HepG2 (cell line): ENCODE results near the gene RFFL. TPM values are rescaled to one million over a fixed set of nuclear protein-coding genes. Genes with fewer than 3 reads are reported as not detected.

Experiments
- CBX2 ChIP-seq, 2 experiments: fragments of 200-600 bp in 1 of 2; sonication (generic); formaldehyde crosslinking in 1 of 2; IDR thresholded peaks; 2 replicates each; pipeline versions ENCODE4 v1.7.0 to v1.8.1; 2018 to 2022; ENCODE audit warnings: low read depth in 2 of 2, low read length in 1 of 2, mild to moderate bottlenecking in 1 of 2, missing genetic modification reagents in 1 of 2
- CENPT ChIP-seq: sonication (generic); formaldehyde crosslinking; IDR thresholded peaks from 2 replicates; pipeline ENCODE4 v1.8.0; 2022; ENCODE audit warnings: low read depth, mild to moderate bottlenecking, moderate library complexity, missing genetic modification reagents
- CENPX ChIP-seq: sonication (generic); formaldehyde crosslinking; IDR thresholded peaks from 2 replicates; pipeline ENCODE4 v1.9.0; 2021; ENCODE audit warnings: mild to moderate bottlenecking, missing genetic modification reagents, moderate library complexity
- DR1 ChIP-seq: sonication (generic); formaldehyde crosslinking; IDR thresholded peaks from 2 replicates; pipeline ENCODE4 v1.8.0; 2021; ENCODE audit warnings: mild to moderate bottlenecking, missing genetic modification reagents, inconsistent platforms
- GTF2F1 ChIP-seq: fragments of 150-350 bp; IDR thresholded peaks from 2 replicates; pipeline ENCODE4 v1.6.1; 2014; ENCODE audit warnings: low read length
- HNRNPK ChIP-seq: fragments of 200-400 bp; formaldehyde crosslinking; IDR thresholded peaks from 2 replicates; pipeline ENCODE4 v1.6.1; 2018; ENCODE audit warnings: low read length, low read depth, moderate library complexity, mild to moderate bottlenecking; ENCODE audit not compliant: poor library complexity, severe bottlenecking
- HNRNPLL ChIP-seq: fragments of 200-400 bp; formaldehyde crosslinking; IDR thresholded peaks from 2 replicates; pipeline ENCODE4 v1.6.1; 2017; ENCODE audit warnings: mild to moderate bottlenecking, low read depth, low read length; ENCODE audit not compliant: poor library complexity, severe bottlenecking
- HOXA5 ChIP-seq: sonication (generic); formaldehyde crosslinking; IDR thresholded peaks from 2 replicates; pipeline ENCODE4 v1.4.0; 2020; ENCODE audit warnings: missing genetic modification reagents
- KDM4B ChIP-seq: sonication (generic); formaldehyde crosslinking; IDR thresholded peaks from 2 replicates; pipeline ENCODE4 v1.4.0; 2020; ENCODE audit warnings: missing genetic modification reagents
- MED8 ChIP-seq: sonication (generic); formaldehyde crosslinking; IDR thresholded peaks from 2 replicates; pipeline ENCODE4 v1.8.1; 2023; ENCODE audit warnings: mild to moderate bottlenecking, missing genetic modification reagents; ENCODE audit not compliant: insufficient replicate concordance
- MYC ChIP-seq: sonication (generic); formaldehyde crosslinking; IDR thresholded peaks from 2 replicates; pipeline ENCODE4 v1.9.0; 2021; ENCODE audit warnings: missing genetic modification reagents, borderline replicate concordance
- PAX8 ChIP-seq: sonication (generic); formaldehyde crosslinking; IDR thresholded peaks from 2 replicates; pipeline ENCODE4 v1.8.0; 2022; ENCODE audit warnings: mild to moderate bottlenecking, missing genetic modification reagents, borderline replicate concordance
- ZNF232 ChIP-seq: sonication (generic); formaldehyde crosslinking; IDR thresholded peaks from 2 replicates; pipeline ENCODE4 v1.4.0; 2020; ENCODE audit warnings: missing genetic modification reagents, borderline replicate concordance
- ZNF501 ChIP-seq: sonication (generic); formaldehyde crosslinking; IDR thresholded peaks from 2 replicates; pipeline ENCODE4 v1.5.1; 2020; ENCODE audit warnings: mild to moderate bottlenecking, moderate library complexity, missing genetic modification reagents
- ZNF510 ChIP-seq: sonication (generic); formaldehyde crosslinking; IDR thresholded peaks from 2 replicates; pipeline ENCODE4 v1.4.0; 2020; ENCODE audit warnings: low read depth, mild to moderate bottlenecking, missing genetic modification reagents
- ZNF781 ChIP-seq: sonication (generic); formaldehyde crosslinking; IDR thresholded peaks from 2 replicates; pipeline ENCODE4 v1.5.1; 2020; ENCODE audit warnings: borderline replicate concordance, mild to moderate bottlenecking, missing genetic modification reagents; ENCODE audit errors: not compliant biosample characterization
- polyA plus RNA-seq, 8 experiments: library from polyadenylated mRNA; depleted of rRNA in 3 of 8; stranded (reverse) in 7 of 8; unstranded in 1 of 8; fragments of >200 nt; fragmentation: Illumina TruSeq in 4 of 8; extraction: Trizol in 4 of 8; gene quantifications; 2 replicates each; pipeline versions ENCODE4 v1.2.1 to v1.2.3, GENCODE V29; 2011 to 2016; ENCODE audit warnings: low read depth in 4 of 8, missing spikeins in 1 of 8, mixed read lengths in 1 of 8; ENCODE audit not compliant: insufficient read depth in 1 of 8
- total RNA-seq, 5 experiments: library from RNA; depleted of rRNA; stranded (reverse); fragments of >200 nt; fragmentation: Illumina TruSeq; extraction: Trizol; gene quantifications; 2 replicates each; pipeline ENCODE4 v1.2.3, GENCODE V29; 2016; ENCODE audit warnings: low read depth in 1 of 5
- TF ChIP-seq, protein P1 (sequence below): sonication (generic); formaldehyde crosslinking; IDR thresholded peaks from 2 replicates; pipeline ENCODE4 v1.5.0; 2020; ENCODE audit warnings: mild to moderate bottlenecking, missing genetic modification reagents
- TF ChIP-seq, protein P2 (sequence below): sonication (generic); formaldehyde crosslinking; conservative IDR thresholded peaks from 2 replicates; pipeline ENCODE4 v1.4.0; 2020; ENCODE audit warnings: missing genetic modification reagents
- TF ChIP-seq, protein P3 (sequence below): sonication (generic); formaldehyde crosslinking; IDR thresholded peaks from 2 replicates; pipeline ENCODE4 v1.4.0; 2020; ENCODE audit warnings: mild to moderate bottlenecking, missing genetic modification reagents

Gene RFFL
- total and polyA plus RNA-seq, 2 of the 13 experiments (the other 11 are each of a cell fraction or from before 2014, with no cell fraction given), result 24.3 to 48.6 TPM

DNA sequence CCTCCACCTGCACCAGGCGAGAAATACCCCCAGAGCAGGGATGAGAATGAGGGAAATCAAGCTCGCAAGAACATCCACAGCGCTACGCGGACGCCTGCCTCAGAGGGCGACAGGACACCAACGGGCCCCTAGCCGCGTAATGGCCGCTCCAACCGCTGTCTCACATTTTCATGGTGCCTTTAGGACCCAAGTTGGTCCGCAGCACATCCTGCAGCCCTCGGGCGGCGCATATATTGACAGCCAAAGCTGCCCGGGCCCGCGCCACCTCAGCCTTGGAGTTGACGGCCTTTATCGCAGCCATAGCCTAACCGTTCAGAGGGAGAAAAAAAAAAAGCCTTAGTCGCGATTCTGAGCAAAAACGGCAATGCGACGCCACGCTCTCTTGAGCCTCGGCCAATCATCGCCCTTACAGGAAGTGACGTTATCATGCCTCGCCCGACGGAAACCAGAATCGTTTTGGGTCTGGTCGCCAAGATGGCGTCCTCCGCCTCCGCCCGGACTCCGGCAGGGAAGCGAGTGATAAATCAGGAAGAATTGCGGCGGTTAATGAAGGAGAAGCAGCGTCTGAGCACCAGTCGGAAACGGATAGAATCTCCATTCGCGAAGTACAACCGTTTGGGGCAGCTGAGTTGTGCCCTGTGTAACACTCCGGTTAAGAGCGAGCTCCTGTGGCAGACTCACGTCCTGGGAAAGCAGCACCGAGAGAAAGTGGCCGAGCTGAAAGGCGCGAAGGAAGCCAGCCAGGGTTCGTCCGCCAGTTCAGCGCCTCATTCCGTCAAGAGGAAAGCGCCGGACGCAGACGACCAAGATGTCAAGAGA, 102.2 kb downstream of the RFFL start, which contains the start of the genes CCT6B and ZNF830 (continued):
- peak; percentile 80; the same call in 1 of the 2 replicates for TF ChIP-seq MYC
- TF ChIP-seq PAX8 (CRISPR knock-in tag), result 0 out of 2 replicates have a peak, but pooled peaks have one; percentile 33
- TF ChIP-seq ZNF781 (CRISPR knock-in tag), result no peak
- TF ChIP-seq, protein P1, sequence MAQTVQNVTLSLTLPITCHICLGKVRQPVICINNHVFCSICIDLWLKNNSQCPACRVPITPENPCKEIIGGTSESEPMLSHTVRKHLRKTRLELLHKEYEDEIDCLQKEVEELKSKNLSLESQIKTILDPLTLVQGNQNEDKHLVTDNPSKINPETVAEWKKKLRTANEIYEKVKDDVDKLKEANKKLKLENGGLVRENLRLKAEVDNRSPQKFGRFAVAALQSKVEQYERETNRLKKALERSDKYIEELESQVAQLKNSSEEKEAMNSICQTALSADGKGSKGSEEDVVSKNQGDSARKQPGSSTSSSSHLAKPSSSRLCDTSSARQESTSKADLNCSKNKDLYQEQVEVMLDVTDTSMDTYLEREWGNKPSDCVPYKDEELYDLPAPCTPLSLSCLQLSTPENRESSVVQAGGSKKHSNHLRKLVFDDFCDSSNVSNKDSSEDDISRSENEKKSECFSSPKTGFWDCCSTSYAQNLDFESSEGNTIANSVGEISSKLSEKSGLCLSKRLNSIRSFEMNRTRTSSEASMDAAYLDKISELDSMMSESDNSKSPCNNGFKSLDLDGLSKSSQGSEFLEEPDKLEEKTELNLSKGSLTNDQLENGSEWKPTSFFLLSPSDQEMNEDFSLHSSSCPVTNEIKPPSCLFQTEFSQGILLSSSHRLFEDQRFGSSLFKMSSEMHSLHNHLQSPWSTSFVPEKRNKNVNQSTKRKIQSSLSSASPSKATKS (CRISPR knock-in tag), result no peak
- 0 out of 2 replicates have a peak, but pooled peaks have one; percentile 41 for TF ChIP-seq ZNF232 (CRISPR knock-in tag)
- TF ChIP-seq HNRNPLL, result peak; percentile 48
- no peak for TF ChIP-seq CENPX
- TF ChIP-seq GTF2F1, result 0 out of 2 replicates have a peak, but pooled peaks have one; percentile 25
- peak; percentile 81 for TF ChIP-seq DR1 (CRISPR knock-in tag)
- no peak for TF ChIP-seq HNRNPK
- peak; percentile 75; the same call in 1 of the 2 replicates for TF ChIP-seq CBX2 (IDR thresholded peaks at IDR 0.05; ENCODE audit: low read depth, low read length)
- TF ChIP-seq CBX2 (CRISPR knock-in tag; IDR thresholded peaks at IDR 0.05; ENCODE audit: low read depth), result no peak
- 0 out of 2 replicates have a peak, but pooled peaks have one; percentile 20 for TF ChIP-seq CENPT
- TF ChIP-seq, protein P2, sequence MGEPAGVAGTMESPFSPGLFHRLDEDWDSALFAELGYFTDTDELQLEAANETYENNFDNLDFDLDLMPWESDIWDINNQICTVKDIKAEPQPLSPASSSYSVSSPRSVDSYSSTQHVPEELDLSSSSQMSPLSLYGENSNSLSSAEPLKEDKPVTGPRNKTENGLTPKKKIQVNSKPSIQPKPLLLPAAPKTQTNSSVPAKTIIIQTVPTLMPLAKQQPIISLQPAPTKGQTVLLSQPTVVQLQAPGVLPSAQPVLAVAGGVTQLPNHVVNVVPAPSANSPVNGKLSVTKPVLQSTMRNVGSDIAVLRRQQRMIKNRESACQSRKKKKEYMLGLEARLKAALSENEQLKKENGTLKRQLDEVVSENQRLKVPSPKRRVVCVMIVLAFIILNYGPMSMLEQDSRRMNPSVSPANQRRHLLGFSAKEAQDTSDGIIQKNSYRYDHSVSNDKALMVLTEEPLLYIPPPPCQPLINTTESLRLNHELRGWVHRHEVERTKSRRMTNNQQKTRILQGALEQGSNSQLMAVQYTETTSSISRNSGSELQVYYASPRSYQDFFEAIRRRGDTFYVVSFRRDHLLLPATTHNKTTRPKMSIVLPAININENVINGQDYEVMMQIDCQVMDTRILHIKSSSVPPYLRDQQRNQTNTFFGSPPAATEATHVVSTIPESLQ (CRISPR knock-in tag), result no peak; the same call in 1 of the 2 replicates
- peak; percentile 77 for TF ChIP-seq HOXA5 (CRISPR knock-in tag)
- peak; percentile 81 for TF ChIP-seq MED8 (CRISPR knock-in tag)
- TF ChIP-seq, protein P3, sequence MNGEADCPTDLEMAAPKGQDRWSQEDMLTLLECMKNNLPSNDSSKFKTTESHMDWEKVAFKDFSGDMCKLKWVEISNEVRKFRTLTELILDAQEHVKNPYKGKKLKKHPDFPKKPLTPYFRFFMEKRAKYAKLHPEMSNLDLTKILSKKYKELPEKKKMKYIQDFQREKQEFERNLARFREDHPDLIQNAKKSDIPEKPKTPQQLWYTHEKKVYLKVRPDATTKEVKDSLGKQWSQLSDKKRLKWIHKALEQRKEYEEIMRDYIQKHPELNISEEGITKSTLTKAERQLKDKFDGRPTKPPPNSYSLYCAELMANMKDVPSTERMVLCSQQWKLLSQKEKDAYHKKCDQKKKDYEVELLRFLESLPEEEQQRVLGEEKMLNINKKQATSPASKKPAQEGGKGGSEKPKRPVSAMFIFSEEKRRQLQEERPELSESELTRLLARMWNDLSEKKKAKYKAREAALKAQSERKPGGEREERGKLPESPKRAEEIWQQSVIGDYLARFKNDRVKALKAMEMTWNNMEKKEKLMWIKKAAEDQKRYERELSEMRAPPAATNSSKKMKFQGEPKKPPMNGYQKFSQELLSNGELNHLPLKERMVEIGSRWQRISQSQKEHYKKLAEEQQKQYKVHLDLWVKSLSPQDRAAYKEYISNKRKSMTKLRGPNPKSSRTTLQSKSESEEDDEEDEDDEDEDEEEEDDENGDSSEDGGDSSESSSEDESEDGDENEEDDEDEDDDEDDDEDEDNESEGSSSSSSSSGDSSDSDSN, result peak; percentile 68
- TF ChIP-seq ZNF501, result peak; percentile 87
- no peak for TF ChIP-seq KDM4B (CRISPR knock-in tag)
- TF ChIP-seq ZNF510, result no peak
